K562 (cell line): ENCODE measurements around the gene TAF12. TPM values are rescaled to one million over a fixed set of nuclear protein-coding genes. Genes with fewer than 3 reads are reported as not detected.

Experiments used
- BACH1 ChIP-seq: fragments of 200-800 bp; sonication (Bioruptor generic); IDR thresholded peaks from 2 replicates; pipeline ENCODE4 v1.6.1; 2016; ENCODE audit warnings: missing genetic modification characterization, missing compliant biosample characterization
- CBX3 ChIP-seq, 2 experiments: IDR thresholded peaks; 1 replicate in 1 of 2; 2 replicates in 1 of 2; pipeline ENCODE4 v1.6.1; 2012; ENCODE audit warnings: inconsistent platforms in 2 of 2, low read length in 2 of 2, borderline replicate concordance in 1 of 2, control low read depth in 1 of 2
- CEBPG ChIP-seq, 3 experiments: fragments of 200-800 bp in 1 of 3; sonication (Bioruptor generic) in 1 of 3; sonication (generic) in 1 of 3; formaldehyde crosslinking in 1 of 3; IDR thresholded peaks in 2 of 3; conservative IDR thresholded peaks in 1 of 3; 2 replicates each; pipeline versions ENCODE4 v1.6.1 to v1.8.0; 2016 to 2022; ENCODE audit warnings: missing compliant biosample characterization in 2 of 3, missing genetic modification characterization in 2 of 3, mild to moderate bottlenecking in 1 of 3, missing genetic modification reagents in 1 of 3
- CXXC5 ChIP-seq: fragments of 250-450 bp; sonication (Bioruptor Pico); IDR thresholded peaks from 2 replicates; pipeline ENCODE4 v1.8.0; 2022; ENCODE audit warnings: inconsistent platforms, mild to moderate bottlenecking, moderate library complexity
- FOXJ2 ChIP-seq: fragments of 200-800 bp; sonication (Bioruptor generic); IDR thresholded peaks from 2 replicates; pipeline ENCODE4 v1.6.1; 2016; ENCODE audit warnings: missing genetic modification characterization, missing compliant biosample characterization
- HDAC6 ChIP-seq: IDR thresholded peaks from 2 replicates; pipeline ENCODE4 v1.6.1; 2012; ENCODE audit warnings: low read depth, mild to moderate bottlenecking, control low read depth, inconsistent platforms, low read length, moderate library complexity
- HIVEP1 ChIP-seq: fragments of 250-450 bp; sonication (Bioruptor Pico); IDR thresholded peaks from 2 replicates; pipeline ENCODE4 v1.4.0; 2020; ENCODE audit warnings: mild to moderate bottlenecking
- HLTF ChIP-seq: fragments of 450-650 bp; IDR thresholded peaks from 2 replicates; pipeline ENCODE4 v1.6.1; 2016
- KAT7 ChIP-seq: sonication (generic); formaldehyde crosslinking; IDR thresholded peaks from 2 replicates; pipeline ENCODE4 v1.8.0; 2022; ENCODE audit warnings: missing genetic modification reagents, mild to moderate bottlenecking, borderline replicate concordance
- PHB2 ChIP-seq: fragments of 450-650 bp; IDR thresholded peaks from 2 replicates; pipeline ENCODE4 v1.6.1; 2017; ENCODE audit warnings: low read depth
- PHF8 ChIP-seq: fragments of 200-600 bp; sonication (generic); IDR thresholded peaks from 2 replicates; pipeline ENCODE4 v1.6.1; 2012; ENCODE audit warnings: mixed run types, mild to moderate bottlenecking, inconsistent platforms, low read length, moderate library complexity, borderline replicate concordance
- RFX5 ChIP-seq: IDR thresholded peaks from 2 replicates; pipeline ENCODE4 v1.6.1; 2011; ENCODE audit warnings: low read depth, mild to moderate bottlenecking, improper control_type of control experiment, low read length
- SIX5 ChIP-seq, 2 experiments: IDR thresholded peaks; 2 replicates each; pipeline ENCODE4 v1.6.1; 2011; ENCODE audit warnings: low read length in 2 of 2, borderline replicate concordance in 1 of 2, low read depth in 1 of 2, mild to moderate bottlenecking in 1 of 2, moderate library complexity in 1 of 2; ENCODE audit not compliant: insufficient read depth in 1 of 2
- TGIF2 ChIP-seq: sonication (generic); formaldehyde crosslinking; IDR thresholded peaks from 2 replicates; pipeline ENCODE4 v1.8.1; 2022; ENCODE audit warnings: mild to moderate bottlenecking, missing genetic modification reagents, moderate library complexity
- ZKSCAN1 ChIP-seq: fragments of 150-350 bp; IDR thresholded peaks from 2 replicates; pipeline ENCODE4 v1.6.1; 2016; ENCODE audit warnings: low read depth, low read length
- ZNF589 ChIP-seq: fragments of 200-800 bp; sonication (Bioruptor generic); IDR thresholded peaks from 2 replicates; pipeline ENCODE4 v1.6.1; 2016; ENCODE audit warnings: low read depth, missing genetic modification characterization, missing compliant biosample characterization
- polyA plus RNA-seq, 8 experiments: library from polyadenylated mRNA; depleted of rRNA in 4 of 8; stranded (reverse) in 5 of 8; unstranded in 3 of 8; fragments of >200 nt; fragmentation: Nextera tagmentation in 2 of 8; fragmentation: Illumina TruSeq in 1 of 8; extraction: Ambion mirVana in 2 of 8; extraction: Trizol in 1 of 8; gene quantifications; 2 replicates each; pipeline versions ENCODE4 v1.2.1 to v1.2.3, GENCODE V29; 2011 to 2014; ENCODE audit warnings: inconsistent platforms in 1 of 8, missing spikeins in 1 of 8
- total RNA-seq, 7 experiments: library from RNA; depleted of rRNA in 6 of 7; stranded (reverse); fragments of >200 nt in 6 of 7; fragmentation: Illumina TruSeq in 2 of 7; extraction: Trizol in 2 of 7; gene quantifications; 2 replicates each; pipeline versions ENCODE4 v1.2.1 to v1.2.3, GENCODE V29; 2011 to 2021; ENCODE audit warnings: low replicate concordance in 1 of 7
- TF ChIP-seq, protein P1 (sequence below): fragments of 250-450 bp; sonication (Bioruptor Pico); IDR thresholded peaks from 2 replicates; pipeline ENCODE4 v1.4.0; 2020; ENCODE audit warnings: mild to moderate bottlenecking, moderate library complexity
- TF ChIP-seq, protein P2 (sequence below): sonication (generic); formaldehyde crosslinking; IDR thresholded peaks from 2 replicates; pipeline ENCODE4 v1.9.0; 2022; ENCODE audit warnings: mild to moderate bottlenecking, missing genetic modification reagents
- TF ChIP-seq, protein P3 (sequence below): sonication (generic); formaldehyde crosslinking; IDR thresholded peaks from 2 replicates; pipeline ENCODE4 v1.8.0; 2023; ENCODE audit warnings: mild to moderate bottlenecking, missing genetic modification reagents
- TF ChIP-seq, protein P4 (sequence below), 2 experiments: IDR thresholded peaks; 2 replicates each; pipeline ENCODE4 v1.6.1; 2012; ENCODE audit warnings: improper control_type of control experiment in 2 of 2, low read depth in 2 of 2, low read length in 2 of 2, borderline replicate concordance in 1 of 2

The TAF12 gene
- total and polyA plus RNA-seq, 9 of the 15 experiments (the other 6 are each of a cell fraction or from before 2014, with no cell fraction given) = 31.6 to 89.0 (median 50.5) TPM

DNA sequence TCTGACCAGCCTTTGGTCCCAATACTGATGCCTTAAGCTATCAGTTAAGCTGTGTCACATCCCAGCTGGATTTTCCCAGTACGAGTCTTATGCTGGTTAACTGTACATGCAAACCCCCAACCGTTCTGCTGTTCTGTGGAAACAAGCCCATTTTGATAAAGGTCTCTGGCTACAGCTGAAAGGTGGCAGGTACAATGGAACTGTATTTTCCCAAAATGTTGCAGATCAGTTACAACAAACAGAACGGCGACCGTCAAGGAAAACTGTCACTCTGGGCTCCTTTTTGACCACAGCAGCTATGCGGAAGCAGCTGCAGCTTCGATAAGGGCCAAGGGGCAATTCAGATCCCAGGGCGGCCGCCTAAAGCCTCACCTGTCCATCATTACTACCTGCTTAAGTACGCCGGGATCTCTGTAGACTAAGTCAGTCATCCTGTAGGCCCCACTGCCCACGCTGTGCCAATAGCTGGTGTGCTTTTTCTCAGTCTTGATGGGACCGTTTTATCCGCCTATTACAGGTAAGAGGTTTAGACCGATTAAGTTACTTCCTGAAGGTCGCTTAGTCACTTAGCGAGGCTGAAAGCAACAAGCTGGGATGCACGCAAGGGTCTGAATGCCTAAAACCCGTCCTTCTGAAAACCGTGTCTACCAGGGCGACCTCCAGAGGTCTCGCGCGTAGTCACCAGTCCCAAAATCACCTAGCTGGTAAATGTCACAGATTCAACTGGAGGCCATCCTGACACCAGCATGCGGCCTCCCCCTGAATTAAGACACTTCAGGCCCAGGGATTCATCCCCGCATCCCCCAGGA, 61.9 kb downstream of the TAF12 start (continued):
- TF ChIP-seq, protein P1, sequence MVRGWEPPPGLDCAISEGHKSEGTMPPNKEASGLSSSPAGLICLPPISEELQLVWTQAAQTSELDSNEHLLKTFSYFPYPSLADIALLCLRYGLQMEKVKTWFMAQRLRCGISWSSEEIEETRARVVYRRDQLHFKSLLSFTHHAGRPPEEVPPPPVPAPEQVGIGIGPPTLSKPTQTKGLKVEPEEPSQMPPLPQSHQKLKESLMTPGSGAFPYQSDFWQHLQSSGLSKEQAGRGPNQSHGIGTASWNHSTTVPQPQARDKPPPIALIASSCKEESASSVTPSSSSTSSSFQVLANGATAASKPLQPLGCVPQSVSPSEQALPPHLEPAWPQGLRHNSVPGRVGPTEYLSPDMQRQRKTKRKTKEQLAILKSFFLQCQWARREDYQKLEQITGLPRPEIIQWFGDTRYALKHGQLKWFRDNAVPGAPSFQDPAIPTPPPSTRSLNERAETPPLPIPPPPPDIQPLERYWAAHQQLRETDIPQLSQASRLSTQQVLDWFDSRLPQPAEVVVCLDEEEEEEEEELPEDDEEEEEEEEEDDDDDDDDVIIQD (CRISPR knock-in tag) = no peak
- TF ChIP-seq PHF8 = no peak
- no peak for TF ChIP-seq KAT7 (CRISPR knock-in tag)
- TF ChIP-seq BACH1 (tag) = no peak
- no peak for TF ChIP-seq PHB2
- TF ChIP-seq HIVEP1 (CRISPR knock-in tag) = no peak
- no peak for TF ChIP-seq TGIF2 (CRISPR knock-in tag)
- TF ChIP-seq, protein P2, sequence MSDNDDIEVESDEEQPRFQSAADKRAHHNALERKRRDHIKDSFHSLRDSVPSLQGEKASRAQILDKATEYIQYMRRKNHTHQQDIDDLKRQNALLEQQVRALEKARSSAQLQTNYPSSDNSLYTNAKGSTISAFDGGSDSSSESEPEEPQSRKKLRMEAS = no peak
- TF ChIP-seq ZNF589 (CRISPR knock-in tag) = no peak
- TF ChIP-seq, protein P3, sequence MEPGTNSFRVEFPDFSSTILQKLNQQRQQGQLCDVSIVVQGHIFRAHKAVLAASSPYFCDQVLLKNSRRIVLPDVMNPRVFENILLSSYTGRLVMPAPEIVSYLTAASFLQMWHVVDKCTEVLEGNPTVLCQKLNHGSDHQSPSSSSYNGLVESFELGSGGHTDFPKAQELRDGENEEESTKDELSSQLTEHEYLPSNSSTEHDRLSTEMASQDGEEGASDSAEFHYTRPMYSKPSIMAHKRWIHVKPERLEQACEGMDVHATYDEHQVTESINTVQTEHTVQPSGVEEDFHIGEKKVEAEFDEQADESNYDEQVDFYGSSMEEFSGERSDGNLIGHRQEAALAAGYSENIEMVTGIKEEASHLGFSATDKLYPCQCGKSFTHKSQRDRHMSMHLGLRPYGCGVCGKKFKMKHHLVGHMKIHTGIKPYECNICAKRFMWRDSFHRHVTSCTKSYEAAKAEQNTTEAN (CRISPR knock-in tag) = no peak
- peak; percentile 6; the same call in 1 of the 2 replicates for TF ChIP-seq CXXC5 (CRISPR knock-in tag)
- TF ChIP-seq RFX5 = no peak
- TF ChIP-seq CBX3 (IDR thresholded peaks at IDR 0.05; ENCODE audit: borderline replicate concordance in 1 of 2, low read length in 2 of 2) = no peak; a peak in 1 of 3 replicates
- TF ChIP-seq HLTF = no peak
- TF ChIP-seq CEBPG (CRISPR knock-in tag; IDR thresholded peaks at IDR 0.05) = 0 out of 2 replicates have a peak, but pooled peaks have one; percentile 49
- no peak for TF ChIP-seq CEBPG (tag; conservative IDR thresholded peaks at IDR 0.05 in 1 of 2, IDR thresholded peaks at IDR 0.05 in 1 of 2)
- TF ChIP-seq HDAC6 = no peak
- no peak for TF ChIP-seq ZKSCAN1
- TF ChIP-seq, protein P4, sequence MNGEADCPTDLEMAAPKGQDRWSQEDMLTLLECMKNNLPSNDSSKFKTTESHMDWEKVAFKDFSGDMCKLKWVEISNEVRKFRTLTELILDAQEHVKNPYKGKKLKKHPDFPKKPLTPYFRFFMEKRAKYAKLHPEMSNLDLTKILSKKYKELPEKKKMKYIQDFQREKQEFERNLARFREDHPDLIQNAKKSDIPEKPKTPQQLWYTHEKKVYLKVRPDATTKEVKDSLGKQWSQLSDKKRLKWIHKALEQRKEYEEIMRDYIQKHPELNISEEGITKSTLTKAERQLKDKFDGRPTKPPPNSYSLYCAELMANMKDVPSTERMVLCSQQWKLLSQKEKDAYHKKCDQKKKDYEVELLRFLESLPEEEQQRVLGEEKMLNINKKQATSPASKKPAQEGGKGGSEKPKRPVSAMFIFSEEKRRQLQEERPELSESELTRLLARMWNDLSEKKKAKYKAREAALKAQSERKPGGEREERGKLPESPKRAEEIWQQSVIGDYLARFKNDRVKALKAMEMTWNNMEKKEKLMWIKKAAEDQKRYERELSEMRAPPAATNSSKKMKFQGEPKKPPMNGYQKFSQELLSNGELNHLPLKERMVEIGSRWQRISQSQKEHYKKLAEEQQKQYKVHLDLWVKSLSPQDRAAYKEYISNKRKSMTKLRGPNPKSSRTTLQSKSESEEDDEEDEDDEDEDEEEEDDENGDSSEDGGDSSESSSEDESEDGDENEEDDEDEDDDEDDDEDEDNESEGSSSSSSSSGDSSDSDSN (IDR thresholded peaks at IDR 0.05; ENCODE audit: borderline replicate concordance in 1 of 2, low read depth in 2 of 2, low read length in 2 of 2) = no peak
- TF ChIP-seq FOXJ2 (tag) = no peak
- no peak for TF ChIP-seq SIX5 (IDR thresholded peaks at IDR 0.05; ENCODE audit: borderline replicate concordance in 1 of 2, insufficient read depth in 1 of 2, low read depth in 1 of 2, low read length in 2 of 2)
